ENCODE measurements around the gene SERPINA3.

Gene SERPINA3

DNA sequence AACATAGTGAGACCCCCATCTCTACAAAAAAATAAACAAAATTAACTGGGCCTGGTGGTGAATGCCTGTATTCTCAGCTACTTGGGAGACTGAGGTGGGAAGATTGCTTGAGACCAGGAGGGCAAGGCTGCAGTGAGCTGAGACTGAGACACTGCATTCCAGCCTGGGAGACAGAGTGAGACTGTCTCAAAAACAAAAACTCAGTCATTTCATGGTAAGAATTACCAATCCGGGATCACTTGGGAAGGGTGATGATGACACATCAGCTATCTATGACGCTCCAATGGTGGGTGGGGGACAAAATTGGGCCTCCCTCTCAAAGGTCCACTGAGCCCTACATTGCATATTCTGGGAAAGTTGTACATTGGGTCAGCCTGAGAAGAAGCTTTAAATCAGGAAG lies 47.7 kb downstream of the SERPINA3 start:
- no peak for DNase-seq

DNA sequence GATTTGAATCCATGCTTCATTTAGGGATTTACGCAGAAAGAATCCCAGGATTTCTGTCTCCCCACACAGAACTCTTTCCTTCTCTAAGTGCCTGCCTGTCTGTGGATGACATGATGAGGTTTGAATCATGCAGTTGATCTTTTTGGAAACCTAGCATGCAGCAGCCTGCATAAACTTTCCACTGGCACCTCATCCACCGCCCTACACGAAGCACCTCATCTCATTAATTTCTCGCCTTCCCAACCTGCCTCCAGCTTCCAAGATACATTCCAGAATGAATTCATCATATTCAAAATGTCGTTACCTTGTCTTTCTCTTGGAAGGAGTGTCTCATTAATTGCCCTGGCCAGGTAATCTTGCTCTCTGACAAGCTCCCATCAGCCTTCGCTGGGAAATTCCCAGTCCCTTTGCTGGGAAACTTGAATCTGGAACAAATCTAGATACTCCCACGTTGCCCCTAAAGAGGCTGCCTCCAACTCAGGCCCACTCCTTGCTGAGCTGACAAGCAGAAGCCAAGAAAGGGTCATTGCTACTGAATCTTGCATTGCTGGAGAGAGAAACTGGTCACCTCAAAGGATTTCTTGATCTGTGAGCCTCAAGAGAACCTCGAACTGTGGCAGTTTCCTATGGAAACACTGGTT lies 48.2 kb downstream of the SERPINA3 start:
- no peak for DNase-seq

DNA sequence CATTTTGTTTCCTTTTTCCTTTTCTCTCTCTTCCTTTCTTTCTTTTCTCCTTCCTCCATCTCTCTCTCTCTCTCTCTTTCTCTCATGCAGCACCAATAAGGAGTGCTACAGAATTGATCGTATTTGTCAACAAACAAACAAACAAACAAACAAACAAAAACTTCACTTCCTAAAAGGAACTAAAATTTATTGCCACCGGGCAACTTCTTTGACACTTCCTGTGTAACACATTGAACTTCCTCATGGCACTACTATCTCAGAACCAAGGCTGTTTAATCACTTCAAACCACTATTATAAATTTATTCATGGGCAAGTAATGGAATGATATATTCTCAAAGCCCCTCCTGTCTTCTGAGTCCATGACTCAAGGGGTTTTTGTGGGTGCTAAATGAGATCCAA lies 51.3 kb downstream of the SERPINA3 start:
- DNase-seq: no peak

DNA sequence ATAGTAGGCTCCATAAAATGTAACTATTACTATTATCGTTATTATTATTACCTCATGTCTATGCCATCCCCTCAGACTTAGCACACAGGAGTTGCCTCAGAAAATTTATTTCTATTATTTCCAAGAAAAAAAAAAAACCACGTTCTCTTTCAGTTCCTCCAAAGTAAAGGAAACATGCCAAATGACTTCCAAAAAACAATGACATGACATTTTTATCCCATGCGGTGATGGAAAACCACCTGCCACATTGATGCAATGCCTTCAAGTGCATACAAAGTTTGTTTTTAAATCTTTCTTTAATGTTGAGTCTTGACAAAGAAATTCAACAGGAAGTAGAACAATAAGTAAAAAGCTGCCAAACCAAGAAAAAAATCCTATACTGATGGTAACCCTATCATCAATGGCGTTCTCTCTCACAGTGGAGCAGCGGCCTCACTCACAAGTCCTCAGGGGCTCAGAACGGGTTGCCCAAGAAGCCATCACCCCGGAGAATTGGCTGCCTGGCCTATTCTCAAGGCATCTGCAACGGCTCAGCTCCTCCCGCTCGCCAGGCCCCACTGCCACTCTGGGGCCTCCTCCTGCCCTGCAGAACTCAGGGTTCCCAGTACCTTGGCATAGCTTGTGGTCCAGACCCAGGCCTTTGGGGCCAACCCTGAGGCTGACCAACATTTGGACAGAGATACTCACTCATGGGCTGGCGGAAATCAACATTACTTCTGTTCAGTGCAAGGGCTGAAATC lies 51.9 kb downstream of the SERPINA3 start:
- no peak for DNase-seq

DNA sequence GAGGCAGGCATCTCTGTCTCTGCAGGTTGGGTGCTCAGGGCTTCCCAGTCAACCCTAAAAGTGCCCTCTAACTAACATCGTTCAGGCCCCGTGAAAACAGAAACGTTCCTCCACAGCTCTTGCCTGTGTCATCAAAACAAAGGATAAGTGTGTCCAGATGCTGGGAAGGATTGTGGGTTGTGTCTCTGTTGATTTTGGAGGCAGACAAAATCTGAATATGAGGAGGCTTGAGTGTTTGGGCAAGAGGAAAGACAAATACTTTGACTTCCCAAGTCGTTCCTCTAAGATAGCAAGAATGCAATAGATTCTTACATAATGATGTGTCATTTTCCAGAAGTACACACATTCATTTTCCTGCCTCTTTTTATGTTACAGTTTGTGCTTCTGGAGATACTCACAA lies 52.9 kb downstream of the SERPINA3 start:
- no peak for DNase-seq

DNA sequence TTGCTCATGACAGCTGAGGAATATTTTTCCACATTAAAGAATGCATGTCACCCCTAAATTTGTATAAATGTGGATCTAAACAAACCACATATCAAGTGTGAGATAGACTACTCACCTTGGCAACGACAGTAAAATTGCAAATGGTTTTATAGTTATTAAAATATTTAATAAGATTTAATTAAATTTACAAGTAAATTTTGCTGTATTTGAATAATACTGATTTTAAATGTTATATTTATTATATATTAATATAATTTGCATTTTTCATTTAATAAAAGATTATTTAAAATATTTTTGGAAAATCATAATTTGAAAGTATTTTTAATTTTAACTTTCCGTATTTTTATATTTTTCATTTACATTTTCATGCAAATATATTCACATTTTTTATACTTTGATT lies 53.4 kb downstream of the SERPINA3 start:
- no peak for DNase-seq

DNA sequence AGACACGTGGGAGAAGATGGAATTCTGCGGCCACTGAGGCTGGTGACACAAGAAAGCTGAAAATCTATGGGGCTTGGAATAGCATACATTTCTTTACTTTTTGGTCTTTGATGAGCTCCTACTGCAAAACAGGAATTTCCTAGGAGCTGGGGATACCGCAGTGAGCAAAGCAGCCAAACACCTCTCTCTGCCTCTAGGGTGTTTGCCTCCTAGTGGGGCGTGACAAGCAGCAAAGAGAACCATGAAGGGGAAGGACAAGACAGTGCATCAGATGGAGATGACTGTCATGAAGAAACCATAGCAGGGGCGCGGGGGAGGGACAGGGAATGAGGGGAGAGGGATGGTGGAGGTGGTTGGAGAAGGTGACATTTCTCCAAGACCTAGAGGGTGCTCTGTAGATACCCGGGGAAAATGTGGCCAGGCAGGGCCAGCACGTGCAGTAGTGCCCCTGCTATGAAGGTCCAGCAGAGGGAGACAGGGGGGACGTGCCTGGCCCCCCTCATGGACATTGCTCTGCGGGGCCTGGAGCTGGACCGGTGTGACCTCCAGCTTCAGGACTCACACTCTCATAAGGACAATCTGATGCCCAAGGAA lies 58.6 kb downstream of the SERPINA3 start:
- DNase-seq: no peak

DNA sequence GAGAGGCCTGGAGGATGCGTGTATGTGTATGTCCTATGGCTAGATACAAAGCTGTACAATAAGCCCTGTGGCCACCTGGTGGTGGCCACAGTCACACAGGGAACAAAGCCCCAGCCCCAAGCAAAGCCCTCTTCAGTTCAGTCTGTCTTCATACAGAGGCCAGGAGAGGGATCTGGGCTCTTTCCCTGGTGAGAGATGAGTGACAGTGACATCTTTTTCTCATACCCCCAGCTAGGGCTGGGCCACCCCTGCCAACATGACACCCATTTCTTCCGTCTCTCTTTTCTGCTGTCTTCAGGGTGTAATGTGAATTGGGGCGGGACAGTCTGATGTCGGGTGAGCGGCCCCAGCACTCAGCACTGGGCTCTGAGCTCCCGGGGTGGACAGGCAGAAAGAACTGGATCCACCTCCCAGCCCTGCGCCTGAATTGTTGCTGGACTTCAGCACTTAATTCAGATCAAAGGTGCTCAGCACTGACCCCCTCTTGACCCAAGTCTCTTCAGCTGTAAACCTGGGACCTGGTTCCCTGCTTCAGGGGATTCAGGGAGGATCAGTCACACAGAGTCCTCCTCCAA lies 59.8 kb downstream of the SERPINA3 start:
- DNase-seq: no peak

DNA sequence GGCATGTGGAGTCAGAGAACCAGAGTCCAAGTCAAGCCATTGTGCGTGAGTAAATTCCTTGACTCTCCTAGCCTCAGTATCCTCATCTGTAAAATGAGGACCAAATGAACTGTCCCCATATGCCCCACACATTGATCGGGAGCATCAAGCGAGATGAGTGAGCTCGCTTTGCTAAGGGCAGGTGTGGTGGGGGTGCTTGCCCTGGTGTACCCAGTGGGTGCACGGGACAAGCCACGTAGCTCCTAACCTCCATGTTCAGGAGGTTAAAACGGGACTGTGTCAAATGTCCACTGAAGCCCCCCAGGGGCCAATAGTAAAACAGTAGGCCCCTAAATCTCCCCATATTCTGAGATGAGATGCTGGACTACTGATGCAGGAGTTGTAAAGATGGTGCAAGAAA lies 60.9 kb downstream of the SERPINA3 start:
- DNase-seq: no peak
